Stomach (tissue), 9 donors: Measurements from ENCODE around the gene PDPN. TPM values are rescaled to one million over a fixed set of nuclear protein-coding genes. Genes with fewer than 3 reads are reported as not detected.

Source experiments
- DNase-seq, 2 donors: peaks; one replicate each; pipeline versions ENCODE4 v3.0.0 to v3.0.0-alpha.2; 2013 to 2019
- H3K27ac ChIP-seq, 5 donors: fragments of 200-600 bp in 4 of 5; sonication (generic) in 4 of 5; one replicate each; pipeline ENCODE4 v1.5.1; 2013 to 2019; ENCODE audit warnings: mild to moderate bottlenecking in 1 of 5, moderate library complexity in 1 of 5
- H3K27me3 ChIP-seq, 3 donors: fragments of 200-600 bp; sonication (generic); one replicate each; pipeline ENCODE4 v1.5.1; 2017 to 2019; ENCODE audit warnings: mixed run types in 1 of 3
- H3K36me3 ChIP-seq, 4 donors: fragments of 200-600 bp; sonication (generic); 1 replicate in 3 of 4; 2 replicates in 1 of 4; pipeline ENCODE4 v1.5.1; 2016 to 2019
- H3K4me1 ChIP-seq, 4 donors: fragments of 200-600 bp; sonication (generic); one replicate each; pipeline ENCODE4 v1.5.1; 2016 to 2019
- H3K4me3 ChIP-seq, 4 donors: fragments of 200-600 bp; sonication (generic) in 3 of 4; one replicate each; pipeline ENCODE4 v1.5.1; 2016 to 2019; ENCODE audit warnings: mild to moderate bottlenecking in 1 of 4
- H3K9me3 ChIP-seq, 4 donors: fragments of 200-600 bp; sonication (generic); one replicate each; pipeline ENCODE4 v1.5.1; 2016 to 2019
- CTCF ChIP-seq, 7 experiments: fragments of 450-650 bp in 4 of 7; fragments of 200-600 bp in 3 of 7; sonication (generic) in 3 of 7; IDR thresholded peaks; one replicate each; pipeline ENCODE4 v1.5.1; 2016 to 2019; ENCODE audit warnings: antibody characterized with exemption in 7 of 7, control low read depth in 2 of 7, mild to moderate bottlenecking in 1 of 7
- EP300 ChIP-seq: sonication (generic); formaldehyde crosslinking; IDR thresholded peaks from one replicate; pipeline ENCODE4 v1.6.1; 2017; ENCODE audit warnings: antibody characterized with exemption
- POLR2A ChIP-seq, 4 donors: fragments of 450-650 bp; IDR thresholded peaks; one replicate each; pipeline ENCODE4 v1.6.1; 2016; ENCODE audit warnings: antibody characterized with exemption in 4 of 4, control low read depth in 2 of 4, mild to moderate bottlenecking in 1 of 4, moderate library complexity in 1 of 4
- POLR2AphosphoS5 ChIP-seq, 3 donors: sonication (generic); formaldehyde crosslinking; IDR thresholded peaks; one replicate each; pipeline ENCODE4 v1.6.1; 2016; ENCODE audit warnings: antibody characterized with exemption in 3 of 3
- WGBS, 5 donors: extraction: QIAGEN DNeasy Blood & Tissue Kit in 3 of 5; methylation state at CpG; one replicate each; pipeline versions ENCODE4 v1.1.5 to v1.1.7; 2013 to 2018; 5-methylcytosine and 5-hydroxymethylcytosine counted together
- intact Hi-C: fragments of 100-400 bp; cut with DNase I; formaldehyde crosslinking; loops from one replicate; pipeline ENCODE4 v1.15.1; 2023; ENCODE audit warnings: low total_unique reads
- polyA plus RNA-seq, 3 donors: library from polyadenylated mRNA; stranded (reverse); fragments of 200-250 nt; gene quantifications; one replicate each; pipeline ENCODE4 v1.2.3, GENCODE V29; 2013
- total RNA-seq, 5 donors: library from RNA; depleted of rRNA; stranded (reverse); fragments of >200 nt; gene quantifications; one replicate each; pipeline versions ENCODE4 v1.1.0 to v1.2.3, GENCODE V29; 2014 to 2016
- donor health status: healthy with polysubstance abuse.
- donor health status: Bipolar disorder and iron deficiency.
- donor health status: healthy.

The PDPN gene
- total and polyA plus RNA-seq, 8 donors: 2.9 to 37.4 (median 24.4) TPM; not detected in 1

DNA sequence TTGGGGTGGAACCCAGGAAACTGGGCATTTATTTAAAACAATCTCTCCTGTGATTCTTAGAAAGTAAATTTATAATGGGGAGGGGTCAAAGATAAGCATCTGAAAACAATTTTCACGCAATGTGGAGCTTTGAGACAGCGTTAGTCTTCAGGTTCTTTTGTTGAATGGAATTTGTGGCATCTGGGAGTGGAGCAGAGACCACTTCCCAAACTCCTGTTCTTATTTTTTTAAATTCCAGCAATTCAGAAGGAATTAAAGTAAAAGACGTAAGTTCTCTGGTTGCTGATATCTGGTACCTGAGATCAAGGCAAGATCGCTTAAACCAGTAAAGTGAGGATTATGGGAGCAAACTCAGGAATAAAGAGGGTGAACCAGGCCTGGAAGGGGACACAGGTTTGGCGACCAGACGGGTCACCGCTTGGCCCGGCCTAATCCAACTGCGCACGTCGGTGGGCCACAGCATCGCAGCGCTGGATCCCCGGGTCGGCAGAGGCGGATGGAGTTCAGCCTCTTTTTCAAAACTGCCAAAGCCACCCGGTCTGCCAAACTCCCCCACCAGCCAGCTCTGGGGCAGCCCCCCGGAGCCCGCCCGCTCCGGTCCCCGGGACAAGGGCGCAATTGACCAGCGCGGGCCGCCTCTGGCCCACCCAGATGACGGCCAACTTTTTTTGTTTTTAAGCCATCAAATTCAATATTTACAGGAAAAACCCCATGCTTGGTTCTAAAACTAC lies 754 bp upstream of the PDPN start:
- H3K4me3 ChIP-seq: peak overlapping the region in 1 of 4 donors; percentile 56
- TF ChIP-seq POLR2A (IDR thresholded peaks at IDR 0.05) (no peak), POLR2AphosphoS5 (IDR thresholded peaks at IDR 0.05) (no peak), EP300 (no peak), CTCF (IDR thresholded peaks at IDR 0.05) (no peak)
- H3K27ac ChIP-seq: peak overlapping the region in 2 of 5 donors; percentile 85 to 91

GRCh38 chr1:13583966-13584791 lies 547 bp downstream of the PDPN start:
- Histone ChIP-seq H3K4me3 (peak overlapping the region; percentile 42 to 56 (median 50)), H3K4me1 (peaks cover 0 to 22% (median 6%) of the 10 kb centered on the region in 4 donors), H3K36me3 (no peaks in the 10 kb centered on the region), H3K27me3 (peaks cover 0 to 73% (median 45%) of the 10 kb centered on the region in 3 donors), H3K9me3 (no peaks in the 10 kb centered on the region), H3K27ac (peak overlapping the region; percentile 44 to 91 (median 82))
- WGBS, 5 donors: 8 to 13% (median 12%) methylated on average over 34 to 47 of the region's 47 CpGs
- intact Hi-C loops: no loop called here
- TF ChIP-seq EP300 (no peak), POLR2AphosphoS5 (IDR thresholded peaks at IDR 0.05) (peak in 1 of 3 donors; percentile 21)
- peak in 1 of 2 donors; percentile 75 for DNase-seq

More for the DNA sequence above, 754 bp upstream of the PDPN start:
- peaks cover 0 to 22% (median 6%) of the 10 kb centered on the region in 4 donors for H3K4me1 ChIP-seq
- 28 to 45% (median 34%) methylated on average over 27 of the region's 27 CpGs for WGBS, 5 donors
- H3K27me3 ChIP-seq: peaks cover 0 to 84% (median 45%) of the 10 kb centered on the region in 3 donors
- H3K36me3 ChIP-seq: no peaks in the 10 kb centered on the region
- no peaks in the 10 kb centered on the region for H3K9me3 ChIP-seq
- no peak for DNase-seq
- intact Hi-C loops: no loop called here

DNA sequence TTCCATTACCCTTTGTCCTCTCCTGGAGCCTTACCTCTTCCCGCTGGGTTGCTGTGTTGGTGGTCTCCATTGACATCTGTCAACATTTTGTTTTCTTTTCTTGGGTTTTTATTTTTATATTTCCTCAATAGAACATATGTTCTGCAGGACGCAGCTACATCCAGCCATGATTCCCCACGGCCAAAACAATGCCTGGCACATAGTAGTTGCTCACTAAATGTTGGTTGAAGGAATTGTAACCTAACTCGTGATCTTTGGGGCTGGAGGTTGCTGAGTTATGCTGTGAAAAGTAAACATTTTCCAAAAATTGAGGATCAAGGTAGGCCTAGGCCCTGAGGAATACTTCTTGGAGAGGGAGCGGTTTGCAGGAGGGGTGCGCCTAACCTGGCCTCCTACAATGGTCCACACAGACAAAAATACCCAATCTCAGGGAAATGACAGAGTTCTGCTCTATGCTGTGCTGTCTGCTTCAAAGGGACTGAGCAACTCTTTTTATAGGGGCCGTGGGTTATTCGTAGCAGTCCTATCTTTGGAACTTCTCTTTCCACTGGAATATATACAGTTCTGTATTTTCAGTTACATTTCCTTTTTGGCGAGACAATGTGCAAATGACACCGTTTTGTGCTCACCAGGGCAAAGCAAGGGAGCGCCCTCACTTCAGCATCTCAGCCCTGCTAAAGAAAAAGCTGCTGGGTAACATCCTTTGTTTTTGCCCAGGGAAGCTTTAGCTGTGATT lies 1.4 kb downstream of the PDPN start:
- no peaks in the 10 kb centered on the region for H3K36me3 ChIP-seq
- TF ChIP-seq EP300 (no peak), CTCF (IDR thresholded peaks at IDR 0.05) (no peak), POLR2A (IDR thresholded peaks at IDR 0.05) (no peak), POLR2AphosphoS5 (IDR thresholded peaks at IDR 0.05) (no peak)
- DNase-seq: no peak
- WGBS, 5 donors: 74 to 82% (median 77%) methylated on average over 11 of the region's 11 CpGs
- H3K9me3 ChIP-seq: no peaks in the 10 kb centered on the region
- H3K27me3 ChIP-seq: peaks cover 0 to 66% (median 45%) of the 10 kb centered on the region in 3 donors
- peaks cover 0 to 22% (median 10%) of the 10 kb centered on the region in 4 donors for H3K4me1 ChIP-seq
- H3K27ac ChIP-seq: peak overlapping the region; percentile 44 to 91 (median 82)
- H3K4me3 ChIP-seq: peak overlapping the region; percentile 42 to 56 (median 50)
- intact Hi-C loops: no loop called here

- peak overlapping the region in 4 of 5 donors; percentile 79 to 91 (median 84) for H3K27ac ChIP-seq
- TF ChIP-seq POLR2AphosphoS5 (IDR thresholded peaks at IDR 0.05) (no peak), CTCF (IDR thresholded peaks at IDR 0.05) (no peak), EP300 (no peak), POLR2A (IDR thresholded peaks at IDR 0.05) (no peak)
- no peaks in the 10 kb centered on the region for H3K9me3 ChIP-seq
- no peaks in the 10 kb centered on the region for H3K36me3 ChIP-seq
- no peak for DNase-seq
- peaks cover 0 to 22% (median 10%) of the 10 kb centered on the region in 4 donors for H3K4me1 ChIP-seq
- intact Hi-C loops: no loop called here
- H3K4me3 ChIP-seq: peak overlapping the region; percentile 42 to 56 (median 50)
- WGBS, 5 donors: 58 to 69% (median 67%) methylated on average over 9 of the region's 9 CpGs
- peaks cover 0 to 64% (median 45%) of the 10 kb centered on the region in 3 donors for H3K27me3 ChIP-seq
Measured at GRCh38 chr1:13585612-13585991, 2.0 kb downstream of the PDPN start.
